Stomach (tissue), 4 donors: ENCODE measurements around the gene THAP7.

Experiments used
- EP300 ChIP-seq: sonication (generic); formaldehyde crosslinking; IDR thresholded peaks from one replicate; pipeline ENCODE4 v1.6.1; 2017; ENCODE audit warnings: antibody characterized with exemption
- TF ChIP-seq, protein P1 (sequence below), 7 experiments: fragments of 450-650 bp in 4 of 7; fragments of 200-600 bp in 3 of 7; sonication (generic) in 3 of 7; IDR thresholded peaks; one replicate each; pipeline ENCODE4 v1.5.1; 2016 to 2019; ENCODE audit warnings: antibody characterized with exemption in 7 of 7, control low read depth in 2 of 7, mild to moderate bottlenecking in 1 of 7

DNA sequence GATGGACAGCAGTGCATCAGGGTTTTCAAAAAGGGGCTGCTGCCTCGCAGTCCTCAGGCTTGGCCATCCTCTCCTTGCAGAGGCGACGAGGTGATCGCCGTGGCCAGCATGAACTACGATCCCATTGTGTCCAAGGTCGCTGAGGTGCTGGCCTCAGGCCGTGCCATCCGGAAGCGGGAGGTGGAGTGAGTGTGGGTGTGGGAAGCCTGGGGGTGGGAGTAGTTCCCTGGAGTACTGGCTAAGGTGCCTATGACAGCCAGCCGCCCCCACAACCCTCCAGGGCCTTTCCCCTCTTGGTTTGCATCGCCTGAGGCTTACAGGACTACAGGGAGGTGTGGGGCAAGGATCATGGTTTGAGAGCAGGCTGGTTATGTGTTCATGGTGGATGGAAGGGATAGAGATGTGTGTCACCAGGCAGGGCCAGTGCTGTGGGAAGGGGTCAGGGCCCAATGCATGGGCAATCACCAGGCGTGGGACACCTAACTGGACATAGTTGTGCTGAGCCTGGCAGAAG lies 21.9 kb downstream of the THAP7 start:
- TF ChIP-seq, protein P1, sequence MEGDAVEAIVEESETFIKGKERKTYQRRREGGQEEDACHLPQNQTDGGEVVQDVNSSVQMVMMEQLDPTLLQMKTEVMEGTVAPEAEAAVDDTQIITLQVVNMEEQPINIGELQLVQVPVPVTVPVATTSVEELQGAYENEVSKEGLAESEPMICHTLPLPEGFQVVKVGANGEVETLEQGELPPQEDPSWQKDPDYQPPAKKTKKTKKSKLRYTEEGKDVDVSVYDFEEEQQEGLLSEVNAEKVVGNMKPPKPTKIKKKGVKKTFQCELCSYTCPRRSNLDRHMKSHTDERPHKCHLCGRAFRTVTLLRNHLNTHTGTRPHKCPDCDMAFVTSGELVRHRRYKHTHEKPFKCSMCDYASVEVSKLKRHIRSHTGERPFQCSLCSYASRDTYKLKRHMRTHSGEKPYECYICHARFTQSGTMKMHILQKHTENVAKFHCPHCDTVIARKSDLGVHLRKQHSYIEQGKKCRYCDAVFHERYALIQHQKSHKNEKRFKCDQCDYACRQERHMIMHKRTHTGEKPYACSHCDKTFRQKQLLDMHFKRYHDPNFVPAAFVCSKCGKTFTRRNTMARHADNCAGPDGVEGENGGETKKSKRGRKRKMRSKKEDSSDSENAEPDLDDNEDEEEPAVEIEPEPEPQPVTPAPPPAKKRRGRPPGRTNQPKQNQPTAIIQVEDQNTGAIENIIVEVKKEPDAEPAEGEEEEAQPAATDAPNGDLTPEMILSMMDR (IDR thresholded peaks at IDR 0.05), result no peak
- no peak for TF ChIP-seq EP300
